ENCODE data around the gene NEDD4L.
A peak's percentile ranks its signal among the peaks of the same experiment; 100 is the strongest.

NEDD4L gene

GRCh38 chr18:58054041-58054781 lies 10.2 kb downstream of the NEDD4L start:
- DNase-seq, result peak; percentile 51

- no peak for DNase-seq
Measured at GRCh38 chr18:58055890-58056558, 12.0 kb downstream of the NEDD4L start.

GRCh38 chr18:58056852-58057251 lies 12.8 kb downstream of the NEDD4L start:
- no peak for DNase-seq

DNA sequence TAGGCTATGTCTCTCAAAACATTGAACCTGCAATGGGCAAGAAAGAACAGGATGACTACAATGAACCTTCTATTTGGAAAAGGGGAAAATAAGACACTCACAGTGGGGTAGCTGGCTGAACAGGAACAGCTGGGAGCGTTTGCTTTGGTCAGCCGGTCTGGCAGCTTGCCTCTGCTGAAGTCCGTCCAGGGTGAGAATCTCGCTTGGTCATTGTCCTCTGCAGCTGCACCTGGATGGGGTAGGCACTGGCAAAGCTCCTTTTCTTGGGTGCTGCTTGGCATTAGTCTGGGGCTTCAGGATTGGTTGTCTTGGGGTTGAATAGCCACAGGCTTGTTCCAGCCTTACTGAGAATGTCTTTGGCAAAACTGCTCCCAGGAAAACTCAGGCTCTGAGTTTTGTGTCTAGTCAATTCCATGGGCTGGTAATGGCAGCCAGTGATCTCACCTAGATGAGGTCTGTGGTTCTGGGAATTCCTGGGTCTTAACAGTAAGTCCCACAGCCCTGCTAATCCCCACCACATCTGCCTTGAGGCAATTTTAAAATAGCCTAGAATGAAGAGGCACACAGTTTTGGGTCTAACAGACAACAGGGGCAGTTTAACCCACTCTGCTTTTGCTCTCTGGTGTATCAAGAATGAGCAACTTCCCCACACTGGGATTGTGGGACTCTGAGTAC lies 13.4 kb downstream of the NEDD4L start:
- DNase-seq, result no peak

- DNase-seq, result no peak
Measured at GRCh38 chr18:58058720-58059119, 14.7 kb downstream of the NEDD4L start.

GRCh38 chr18:58060254-58060653 lies 16.2 kb downstream of the NEDD4L start:
- DNase-seq, result no peak

GRCh38 chr18:58061349-58061748 lies 17.3 kb downstream of the NEDD4L start:
- no peak for DNase-seq

- DNase-seq, result no peak
Measured at GRCh38 chr18:58064406-58064998, 20.5 kb downstream of the NEDD4L start.

GRCh38 chr18:58065956-58066355 lies 21.9 kb downstream of the NEDD4L start:
- no peak for DNase-seq

GRCh38 chr18:58067601-58068000 lies 23.6 kb downstream of the NEDD4L start:
- no peak for DNase-seq

- no peak for DNase-seq
Measured at GRCh38 chr18:58069099-58069498, 25.1 kb downstream of the NEDD4L start.

- DNase-seq, result no peak
Measured at GRCh38 chr18:58069721-58070292, 25.8 kb downstream of the NEDD4L start.

- peak; percentile 11 for DNase-seq
Measured at GRCh38 chr18:58076052-58076451, 32.0 kb downstream of the NEDD4L start.

GRCh38 chr18:58077329-58077728 lies 33.3 kb downstream of the NEDD4L start:
- no peak for DNase-seq

GRCh38 chr18:58078889-58079573 lies 35.0 kb downstream of the NEDD4L start:
- no peak for DNase-seq

- no peak for DNase-seq
Measured at GRCh38 chr18:58080451-58080850, 36.4 kb downstream of the NEDD4L start.

- DNase-seq, result no peak
Measured at GRCh38 chr18:58087928-58088690, 44.1 kb downstream of the NEDD4L start.

- no peak for DNase-seq
Measured at GRCh38 chr18:58088691-58089065, 44.7 kb downstream of the NEDD4L start.

GRCh38 chr18:58091099-58091611 lies 47.1 kb downstream of the NEDD4L start:
- DNase-seq, result no peak

GRCh38 chr18:58093311-58093803 lies 49.3 kb downstream of the NEDD4L start:
- no peak for DNase-seq

DNA sequence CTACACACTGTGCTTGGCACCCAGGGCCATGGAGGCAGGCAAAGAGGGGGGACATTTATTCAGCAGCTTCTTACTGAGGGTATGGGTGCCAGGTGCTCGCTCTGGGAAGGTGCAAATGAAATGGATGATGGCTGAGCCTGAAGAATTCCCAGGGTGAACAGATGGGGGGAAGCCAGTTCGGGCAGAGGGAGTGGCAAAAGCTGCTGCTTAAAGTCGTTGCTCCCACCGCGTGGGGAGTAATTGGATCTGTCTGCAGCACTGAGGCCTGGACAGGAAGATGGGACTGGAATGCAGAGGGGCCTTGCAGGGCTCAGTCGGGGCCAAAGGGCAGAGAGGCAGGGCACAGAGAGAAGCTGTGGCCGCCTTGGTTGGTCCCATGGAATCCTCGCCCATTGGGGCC lies 51.2 kb downstream of the NEDD4L start:
- no peak for DNase-seq
